Naive thymus-derived CD4-positive, alpha-beta T cell (primary cell): Measurements from ENCODE around the gene OSBPL1A. TPM values are rescaled to one million over a fixed set of nuclear protein-coding genes. Genes with fewer than 3 reads are reported as not detected.

Experiments
- ATAC-seq: fragments of 150-1000 bp; cut with Tn5 transposase; 2 replicates; pipeline ENCODE4 v1.10.0; 2021; ENCODE audit warnings: mild to moderate bottlenecking, moderate library complexity
- CTCF ChIA-PET: fragments of 350-600 bp; sonication (Branson Sonifier 250); formaldehyde crosslinking; loops from one replicate; lab custom pipeline; 2021; ENCODE audit warnings: antibody characterized with exemption; lab: Charles Lee
- POLR2A ChIA-PET: fragments of 350-600 bp; sonication (Branson Sonifier 250); formaldehyde crosslinking; loops from one replicate; lab custom pipeline; 2021; ENCODE audit warnings: antibody characterized with exemption, inconsistent platforms; lab: Charles Lee
- DNase-seq, 9 donors: peaks; one replicate each; pipeline versions ENCODE4 v3.0.0 to v3.0.0-alpha.2; 2020 to 2022; ENCODE audit warnings: mixed read lengths in 1 of 9
- H3K27ac ChIP-seq: one replicate; pipeline ENCODE4 v1.7.0; 2013; ENCODE audit warnings: mild to moderate bottlenecking, low read depth, low read length, moderate library complexity
- H3K27me3 ChIP-seq, 2 donors: one replicate each; pipeline ENCODE4 v1.7.0; 2013; ENCODE audit warnings: low read length in 2 of 2, mild to moderate bottlenecking in 2 of 2, moderate library complexity in 2 of 2; ENCODE audit not compliant: control insufficient read depth in 2 of 2, insufficient read depth in 2 of 2
- H3K36me3 ChIP-seq, 3 experiments: 1 replicate in 2 of 3; 2 replicates in 1 of 3; pipeline ENCODE4 v1.7.0; 2013; ENCODE audit warnings: low read length in 3 of 3, mild to moderate bottlenecking in 3 of 3, moderate library complexity in 1 of 3; ENCODE audit not compliant: insufficient read depth in 3 of 3, control insufficient read depth in 2 of 3
- H3K4me1 ChIP-seq, 2 donors: one replicate each; pipeline ENCODE4 v1.7.0; 2013; ENCODE audit warnings: low read length in 2 of 2, mild to moderate bottlenecking in 2 of 2, moderate library complexity in 1 of 2; ENCODE audit not compliant: control insufficient read depth in 2 of 2, insufficient read depth in 2 of 2
- H3K4me3 ChIP-seq: 2 replicates; pipeline ENCODE4 v1.7.0; 2013; ENCODE audit warnings: mild to moderate bottlenecking, low read length
- H3K9me3 ChIP-seq, 3 experiments: 1 replicate in 2 of 3; 2 replicates in 1 of 3; pipeline ENCODE4 v1.7.0; 2013; ENCODE audit warnings: low read length in 3 of 3; ENCODE audit not compliant: control insufficient read depth in 2 of 3
- H3K27ac Mint-ChIP-seq, 9 donors: one replicate each; pipeline ENCODE4 v1.8.0; 2020 to 2022; ENCODE audit warnings: mixed read lengths in 9 of 9, mild to moderate bottlenecking in 8 of 9, moderate library complexity in 5 of 9, inconsistent platforms in 2 of 9
- H3K27me3 Mint-ChIP-seq, 5 donors: one replicate each; pipeline ENCODE4 v1.8.0; 2021 to 2022; ENCODE audit warnings: mixed read lengths in 5 of 5, mild to moderate bottlenecking in 1 of 5
- H3K36me3 Mint-ChIP-seq, 5 donors: one replicate each; pipeline ENCODE4 v1.8.0; 2020 to 2022; ENCODE audit warnings: mixed read lengths in 5 of 5, mild to moderate bottlenecking in 3 of 5, inconsistent platforms in 1 of 5
- H3K4me1 Mint-ChIP-seq, 7 donors: one replicate each; pipeline ENCODE4 v1.8.0; 2020 to 2022; ENCODE audit warnings: mixed read lengths in 7 of 7, mild to moderate bottlenecking in 3 of 7, inconsistent platforms in 1 of 7
- H3K4me3 Mint-ChIP-seq, 10 donors: one replicate each; pipeline ENCODE4 v1.8.0; 2020 to 2022; ENCODE audit warnings: mild to moderate bottlenecking in 10 of 10, mixed read lengths in 10 of 10, moderate library complexity in 6 of 10, inconsistent platforms in 2 of 10
- H3K9me3 Mint-ChIP-seq, 11 donors: one replicate each; pipeline ENCODE4 v1.8.0; 2020 to 2022; ENCODE audit warnings: mixed read lengths in 11 of 11, mild to moderate bottlenecking in 4 of 11, inconsistent platforms in 1 of 11, moderate library complexity in 1 of 11
- intact Hi-C, 2 donors: fragments of 100-400 bp; cut with micrococcal nuclease; formaldehyde crosslinking; loops; one replicate each; pipeline ENCODE4 v1.15.1; 2023
- polyA plus RNA-seq, 2 donors: library from polyadenylated mRNA; unstranded; fragments of 300-500 nt; fragmentation: Illumina TruSeq; gene quantifications; one replicate each; pipeline ENCODE4 v1.2.3, GENCODE V29; 2021
- total RNA-seq, 6 experiments: library from RNA in 5 of 6; stranded (reverse) in 5 of 6; gene quantifications; 1 replicate in 5 of 6; 2 replicates in 1 of 6; pipeline ENCODE4 v1.2.3 and lab custom pipeline; 2021 to 2026

OSBPL1A gene
- total and polyA plus RNA-seq, 7 experiments from 2014 or later = 1.8 to 7.7 (median 3.9) TPM

DNA sequence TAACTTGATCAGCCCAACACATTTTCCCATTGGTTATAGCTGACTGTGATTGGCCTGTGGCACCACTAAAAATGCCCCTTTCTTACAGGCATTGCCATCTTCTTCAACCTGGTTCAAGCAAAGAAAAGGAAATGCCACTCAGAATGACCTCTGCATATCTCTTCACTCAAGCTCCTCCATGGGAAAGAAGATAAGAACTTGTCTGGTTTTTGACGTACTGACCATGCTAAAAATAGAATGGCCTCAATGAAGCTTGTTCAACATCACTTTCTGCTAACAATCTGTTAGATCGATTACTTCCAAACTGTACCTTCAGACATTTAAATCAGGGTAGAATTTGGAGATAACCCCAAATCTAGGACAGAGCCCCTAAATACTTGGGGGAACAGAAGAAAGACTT is 149.3 kb downstream of the OSBPL1A start:
- peaks cover 0 to 2% (median 0%) of the 10 kb centered on the region in 7 donors for H3K4me1 Mint-ChIP-seq
- H3K27me3 ChIP-seq = no peaks in the 10 kb centered on the region
- H3K9me3 ChIP-seq = no peaks in the 10 kb centered on the region
- no peaks in the 10 kb centered on the region for H3K36me3 ChIP-seq
- intact Hi-C loops = no loop called here
- H3K4me1 ChIP-seq = no peaks in the 10 kb centered on the region
- peaks cover 0 to 15% (median 0%) of the 10 kb centered on the region in 5 donors for H3K27me3 Mint-ChIP-seq
- DNase-seq (no peak), ATAC-seq (no peak)
- no peak overlapping the region for H3K4me3 ChIP-seq
- no peak overlapping the region for H3K27ac ChIP-seq
- H3K27ac Mint-ChIP-seq = no peak overlapping the region
- peaks cover 0 to 4% (median 0%) of the 10 kb centered on the region in 11 donors for H3K9me3 Mint-ChIP-seq
- ChIA-PET POLR2A (no interaction called here), CTCF (no interaction called here)
- H3K36me3 Mint-ChIP-seq = peaks cover 0 to 12% (median 1%) of the 10 kb centered on the region in 5 donors
- H3K4me3 Mint-ChIP-seq = no peak overlapping the region

DNA sequence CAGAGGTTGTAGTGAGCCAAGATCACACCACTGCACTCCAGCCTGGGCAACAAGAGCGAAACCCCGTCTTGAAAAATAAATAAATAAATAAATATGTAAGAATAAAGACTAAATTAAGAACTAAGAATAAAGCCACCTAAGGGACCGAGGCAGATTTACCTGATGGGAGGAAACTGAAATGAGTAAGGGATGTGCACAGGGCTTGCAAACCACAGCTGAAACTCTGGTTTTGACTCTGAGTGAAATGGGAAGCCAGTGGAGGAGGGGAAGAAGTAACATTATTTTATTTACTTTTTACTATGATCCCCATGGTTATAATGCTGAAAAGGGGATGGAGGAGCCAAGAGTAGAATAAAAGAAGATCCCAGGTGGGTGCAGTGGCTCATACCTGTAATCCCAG is 151.5 kb downstream of the OSBPL1A start:
- H3K9me3 Mint-ChIP-seq = no peaks in the 10 kb centered on the region
- no peaks in the 10 kb centered on the region for H3K36me3 ChIP-seq
- no peak overlapping the region for H3K4me3 ChIP-seq
- intact Hi-C loops = no loop called here
- H3K27me3 Mint-ChIP-seq = peaks cover 0 to 26% (median 0%) of the 10 kb centered on the region in 5 donors
- H3K27me3 ChIP-seq = no peaks in the 10 kb centered on the region
- DNase-seq (no peak), ATAC-seq (no peak)
- no peak overlapping the region for H3K27ac ChIP-seq
- POLR2A ChIA-PET = no interaction called here
- no peaks in the 10 kb centered on the region for H3K9me3 ChIP-seq
- H3K4me1 ChIP-seq = no peaks in the 10 kb centered on the region
- peak overlapping the region in 1 of 10 donors; percentile 7 for H3K4me3 Mint-ChIP-seq
- no peak overlapping the region for H3K27ac Mint-ChIP-seq
- CTCF ChIA-PET = no interaction called here
- H3K36me3 Mint-ChIP-seq = peaks cover 0 to 7% (median under 1%) of the 10 kb centered on the region in 5 donors
- peaks cover 0 to 2% (median 0%) of the 10 kb centered on the region in 7 donors for H3K4me1 Mint-ChIP-seq

GRCh38 chr18:24244698-24245097 is 152.9 kb downstream of the OSBPL1A start:
- no peak overlapping the region for H3K27ac ChIP-seq
- Mint-ChIP-seq H3K27ac (no peak overlapping the region), H3K36me3 (peaks cover 0 to 4% (median 0%) of the 10 kb centered on the region in 5 donors), H3K9me3 (no peaks in the 10 kb centered on the region), H3K4me3 (no peak overlapping the region), H3K27me3 (peaks cover 0 to 27% (median 0%) of the 10 kb centered on the region in 5 donors), H3K4me1 (peaks cover 0 to 2% (median 0%) of the 10 kb centered on the region in 7 donors)
- intact Hi-C loops = no loop called here
- no peaks in the 10 kb centered on the region for H3K4me1 ChIP-seq
- no peak for DNase-seq
- H3K9me3 ChIP-seq = no peaks in the 10 kb centered on the region
- no peak overlapping the region for H3K4me3 ChIP-seq
- no peaks in the 10 kb centered on the region for H3K36me3 ChIP-seq
- ChIA-PET POLR2A (no interaction called here), CTCF (no interaction called here)
- ATAC-seq = no peak
- no peaks in the 10 kb centered on the region for H3K27me3 ChIP-seq

DNA sequence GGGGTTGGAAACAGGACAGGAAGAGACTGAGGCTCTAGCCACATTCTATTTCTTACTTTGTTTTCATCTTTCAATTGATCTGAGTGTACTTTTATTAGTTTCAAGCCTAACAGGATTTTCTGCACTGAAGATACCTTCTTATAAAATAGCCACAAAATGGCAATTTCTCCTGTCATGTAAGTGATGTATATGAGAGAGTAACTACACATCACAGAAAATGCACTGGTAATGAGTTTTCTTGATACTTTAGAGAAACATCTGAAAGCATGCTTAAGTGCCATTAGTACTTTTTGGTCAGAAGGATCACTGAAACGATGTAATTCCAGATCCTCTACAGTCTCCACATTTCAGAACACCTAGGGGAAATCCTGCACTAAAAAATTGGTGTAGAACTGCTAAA is 153.9 kb downstream of the OSBPL1A start:
- CTCF ChIA-PET = no interaction called here
- intact Hi-C loops = no loop called here
- Mint-ChIP-seq H3K9me3 (no peaks in the 10 kb centered on the region), H3K27me3 (peaks cover 0 to 27% (median 0%) of the 10 kb centered on the region in 5 donors), H3K4me3 (no peak overlapping the region), H3K36me3 (peaks cover 0 to 6% (median 1%) of the 10 kb centered on the region in 5 donors), H3K4me1 (peaks cover 0 to 2% (median 0%) of the 10 kb centered on the region in 7 donors), H3K27ac (no peak overlapping the region)
- ATAC-seq (no peak), DNase-seq (no peak)
- no peaks in the 10 kb centered on the region for H3K4me1 ChIP-seq
- no peaks in the 10 kb centered on the region for H3K36me3 ChIP-seq
- H3K27me3 ChIP-seq = no peaks in the 10 kb centered on the region
- H3K4me3 ChIP-seq = no peak overlapping the region
- no peak overlapping the region for H3K27ac ChIP-seq
- POLR2A ChIA-PET = no interaction called here
- no peaks in the 10 kb centered on the region for H3K9me3 ChIP-seq

DNA sequence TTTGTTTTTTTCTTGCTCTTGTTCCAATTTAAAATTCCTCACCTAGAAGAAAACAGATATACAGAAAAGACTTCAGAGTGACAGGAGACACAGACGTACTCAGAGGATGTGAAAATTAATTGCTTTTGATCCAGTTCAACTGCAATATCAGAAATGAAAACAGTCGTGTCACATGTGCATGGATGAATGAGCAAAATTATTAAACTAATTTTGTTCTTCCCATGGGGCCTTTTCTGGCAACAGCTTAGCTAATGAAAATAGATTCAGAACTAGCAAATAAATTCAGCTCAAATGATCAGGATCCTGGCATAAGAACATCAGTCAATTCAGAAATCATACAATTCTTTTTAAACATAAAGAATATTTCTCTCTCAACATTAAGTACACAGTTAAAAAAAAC is 158.3 kb downstream of the OSBPL1A start:
- Mint-ChIP-seq H3K4me3 (no peak overlapping the region), H3K27me3 (peaks cover 0 to 19% (median 0%) of the 10 kb centered on the region in 5 donors), H3K36me3 (peaks cover 0 to 8% (median 0%) of the 10 kb centered on the region in 5 donors), H3K27ac (no peak overlapping the region), H3K4me1 (peaks cover 0 to 3% (median 0%) of the 10 kb centered on the region in 7 donors), H3K9me3 (no peaks in the 10 kb centered on the region)
- DNase-seq (no peak), ATAC-seq (no peak)
- no peaks in the 10 kb centered on the region for H3K27me3 ChIP-seq
- H3K9me3 ChIP-seq = no peaks in the 10 kb centered on the region
- no peaks in the 10 kb centered on the region for H3K4me1 ChIP-seq
- no peak overlapping the region for H3K27ac ChIP-seq
- no peak overlapping the region for H3K4me3 ChIP-seq
- CTCF ChIA-PET = no interaction called here
- H3K36me3 ChIP-seq = no peaks in the 10 kb centered on the region
- POLR2A ChIA-PET = no interaction called here
- intact Hi-C loops = no loop called here

GRCh38 chr18:24238387-24238786 is 159.2 kb downstream of the OSBPL1A start:
- no peaks in the 10 kb centered on the region for H3K9me3 ChIP-seq
- Mint-ChIP-seq H3K4me3 (no peak overlapping the region), H3K27ac (no peak overlapping the region), H3K4me1 (peaks cover 0 to 3% (median 0%) of the 10 kb centered on the region in 7 donors), H3K36me3 (peaks cover 0 to 8% (median 0%) of the 10 kb centered on the region in 5 donors), H3K9me3 (no peaks in the 10 kb centered on the region), H3K27me3 (peaks cover 0 to 13% (median 1%) of the 10 kb centered on the region in 5 donors)
- no peaks in the 10 kb centered on the region for H3K36me3 ChIP-seq
- H3K27ac ChIP-seq = no peak overlapping the region
- no peaks in the 10 kb centered on the region for H3K27me3 ChIP-seq
- ATAC-seq (no peak), DNase-seq (no peak)
- no peaks in the 10 kb centered on the region for H3K4me1 ChIP-seq
- H3K4me3 ChIP-seq = no peak overlapping the region
- POLR2A ChIA-PET = no interaction called here
- CTCF ChIA-PET = no interaction called here
- intact Hi-C loops = no loop called here

- CTCF ChIA-PET = no interaction called here
- peaks cover 0 to 1% (median 0%) of the 10 kb centered on the region in 11 donors for H3K9me3 Mint-ChIP-seq
- H3K4me1 ChIP-seq = no peaks in the 10 kb centered on the region
- H3K27me3 ChIP-seq = no peaks in the 10 kb centered on the region
- H3K4me3 ChIP-seq = no peak overlapping the region
- DNase-seq (no peak), ATAC-seq (no peak)
- no peak overlapping the region for H3K4me3 Mint-ChIP-seq
- H3K9me3 ChIP-seq = no peaks in the 10 kb centered on the region
- peaks cover 0 to 8% (median 0%) of the 10 kb centered on the region in 5 donors for H3K36me3 Mint-ChIP-seq
- no peaks in the 10 kb centered on the region for H3K36me3 ChIP-seq
- intact Hi-C loops = no loop called here
- H3K27ac ChIP-seq = no peak overlapping the region
- peaks cover 0 to 3% (median 0%) of the 10 kb centered on the region in 5 donors for H3K27me3 Mint-ChIP-seq
- POLR2A ChIA-PET = no interaction called here
- H3K4me1 Mint-ChIP-seq = peaks cover 0 to 3% (median 0%) of the 10 kb centered on the region in 7 donors
- no peak overlapping the region for H3K27ac Mint-ChIP-seq
Observed at GRCh38 chr18:24234850-24235418, 162.7 kb downstream of the OSBPL1A start.
